Activated CD4-positive, alpha-beta memory T cell treated with anti-CD3 and anti-CD28 coated beads for 36 hours (primary cell): Measurements from ENCODE around the gene NATD1. TPM values are rescaled to one million over a fixed set of nuclear protein-coding genes. Genes with fewer than 3 reads are reported as not detected.

Experiments used
- CTCF ChIA-PET: fragments of 350-600 bp; sonication (Branson Sonifier 250); formaldehyde crosslinking; loops from one replicate; lab custom pipeline; 2021; ENCODE audit warnings: antibody characterized with exemption, inconsistent platforms; lab: Charles Lee
- POLR2A ChIA-PET: fragments of 350-600 bp; sonication (Branson Sonifier 250); formaldehyde crosslinking; loops from one replicate; lab custom pipeline; 2021; ENCODE audit warnings: antibody characterized with exemption; lab: Charles Lee
- DNase-seq: peaks from one replicate; pipeline ENCODE4 v3.0.0-alpha.2; 2020
- H3K27ac Mint-ChIP-seq: one replicate; pipeline ENCODE4 v1.8.0; 2021; ENCODE audit warnings: mixed read lengths
- H3K27me3 Mint-ChIP-seq: one replicate; pipeline ENCODE4 v1.8.0; 2021; ENCODE audit warnings: mixed read lengths
- H3K36me3 Mint-ChIP-seq: one replicate; pipeline ENCODE4 v1.8.0; 2021; ENCODE audit warnings: mixed read lengths
- H3K4me1 Mint-ChIP-seq: one replicate; pipeline ENCODE4 v1.8.0; 2021; ENCODE audit warnings: low read depth, mixed read lengths
- H3K4me3 Mint-ChIP-seq: one replicate; pipeline ENCODE4 v1.8.0; 2021; ENCODE audit warnings: mild to moderate bottlenecking, mixed read lengths
- H3K9me3 Mint-ChIP-seq: one replicate; pipeline ENCODE4 v1.8.0; 2021; ENCODE audit warnings: mixed read lengths
- intact Hi-C: fragments of 100-400 bp; cut with micrococcal nuclease; formaldehyde crosslinking; loops from one replicate; pipeline ENCODE4 v1.15.1; 2023
- total RNA-seq, 2 experiments: library from RNA; stranded (reverse); gene quantifications; one replicate each; pipeline ENCODE4 v1.2.3, GENCODE V29; 2021

Gene NATD1
- total RNA-seq, 2 experiments from 2014 or later = 3.0 to 3.2 TPM

DNA sequence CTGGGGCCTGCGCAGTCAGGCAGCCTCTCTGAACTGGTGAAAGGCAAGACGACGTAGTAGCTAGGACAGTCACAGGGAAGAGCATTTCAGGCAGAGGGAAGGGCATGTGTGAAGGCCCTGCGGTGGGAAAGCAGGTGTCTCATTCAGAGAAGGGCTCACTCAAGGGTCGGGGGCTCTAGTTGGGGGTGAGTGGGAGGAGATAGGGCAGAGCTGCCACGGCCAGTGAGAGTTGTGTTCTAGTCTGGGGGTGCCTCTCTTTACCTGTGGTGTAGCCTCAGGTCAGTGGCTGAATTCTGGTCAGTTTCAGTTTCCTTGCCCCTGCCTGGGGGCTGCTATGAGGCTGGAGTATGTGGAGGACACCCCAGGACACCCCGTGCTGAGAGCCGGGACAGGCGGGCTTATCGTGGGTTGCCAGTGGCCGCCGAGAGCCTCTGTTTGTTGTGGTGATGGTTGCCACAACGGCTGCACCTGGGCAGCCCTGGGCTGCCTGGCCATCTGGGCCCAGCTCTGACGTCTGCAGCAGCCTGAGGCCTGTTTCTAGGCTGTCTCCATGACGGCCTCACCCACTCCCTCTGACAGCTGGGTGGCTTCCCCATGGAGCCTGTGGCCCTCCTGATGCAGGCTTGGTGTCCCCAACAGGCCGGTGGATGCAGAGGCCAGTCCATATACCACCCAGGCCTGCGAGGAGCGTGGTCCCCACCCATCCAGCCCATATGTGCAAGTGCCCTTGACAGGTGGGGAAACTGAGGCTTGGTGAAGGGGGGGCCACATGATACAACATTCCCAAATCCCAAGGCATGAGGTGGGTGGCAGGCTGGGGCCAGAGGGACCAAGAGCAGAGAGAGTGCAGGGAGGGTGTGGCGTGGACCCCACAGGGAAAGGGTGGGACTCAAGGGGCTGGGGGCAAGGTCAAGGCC, 42.1 kb upstream of the NATD1 start:
- peaks cover 31% of the 10 kb centered on the region for H3K36me3 Mint-ChIP-seq
- intact Hi-C loops = no loop called here
- no peak for DNase-seq
- ChIA-PET POLR2A (no interaction called here), CTCF (no interaction called here)
- H3K27me3 Mint-ChIP-seq = peaks cover 2% of the 10 kb centered on the region
- H3K9me3 Mint-ChIP-seq = peaks cover 7% of the 10 kb centered on the region
- H3K4me1 Mint-ChIP-seq = peaks cover 28% of the 10 kb centered on the region
- H3K27ac Mint-ChIP-seq = peak overlapping the region; percentile 19
- no peak overlapping the region for H3K4me3 Mint-ChIP-seq

DNA sequence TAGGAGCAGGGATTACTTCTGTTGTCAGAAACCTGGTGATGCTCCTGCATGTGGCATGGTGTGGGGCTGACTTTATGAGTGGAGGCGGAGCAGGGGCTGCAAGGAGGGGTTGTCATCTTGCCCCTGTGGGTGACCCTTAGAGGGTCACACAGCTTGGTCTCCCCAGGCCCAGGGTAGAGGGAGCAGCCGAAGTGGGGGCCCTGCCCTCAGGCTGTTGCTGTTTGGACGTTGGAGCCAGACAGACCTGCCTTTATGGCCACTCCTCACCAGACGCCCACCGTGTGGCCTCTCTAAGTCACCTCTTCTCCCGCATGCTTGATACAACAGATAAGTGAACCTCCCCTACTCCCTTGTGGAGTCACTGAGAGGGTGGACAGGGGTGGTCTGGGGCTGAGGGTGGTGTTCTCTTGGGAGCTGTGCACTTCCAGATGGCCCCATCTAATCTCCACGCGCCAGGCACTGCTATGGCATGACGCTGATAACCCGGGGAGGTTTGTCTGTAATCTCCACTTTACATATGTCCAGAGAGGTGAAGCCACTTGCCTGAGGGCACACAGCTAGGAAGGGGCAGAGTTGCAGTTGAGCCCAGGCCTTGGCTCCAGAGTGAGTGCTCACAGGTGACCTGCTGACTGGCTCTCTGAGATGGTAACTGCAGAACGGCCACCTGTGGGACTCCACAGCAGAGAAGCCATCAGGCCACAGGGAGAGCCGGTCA, 41.3 kb upstream of the NATD1 start:
- intact Hi-C loops = no loop called here
- ChIA-PET POLR2A (no interaction called here), CTCF (no interaction called here)
- Mint-ChIP-seq H3K4me1 (peaks cover 35% of the 10 kb centered on the region), H3K27me3 (peaks cover 2% of the 10 kb centered on the region), H3K36me3 (peaks cover 26% of the 10 kb centered on the region), H3K4me3 (no peak overlapping the region), H3K9me3 (peaks cover 7% of the 10 kb centered on the region), H3K27ac (peak overlapping the region; percentile 19)
- DNase-seq = no peak

DNA sequence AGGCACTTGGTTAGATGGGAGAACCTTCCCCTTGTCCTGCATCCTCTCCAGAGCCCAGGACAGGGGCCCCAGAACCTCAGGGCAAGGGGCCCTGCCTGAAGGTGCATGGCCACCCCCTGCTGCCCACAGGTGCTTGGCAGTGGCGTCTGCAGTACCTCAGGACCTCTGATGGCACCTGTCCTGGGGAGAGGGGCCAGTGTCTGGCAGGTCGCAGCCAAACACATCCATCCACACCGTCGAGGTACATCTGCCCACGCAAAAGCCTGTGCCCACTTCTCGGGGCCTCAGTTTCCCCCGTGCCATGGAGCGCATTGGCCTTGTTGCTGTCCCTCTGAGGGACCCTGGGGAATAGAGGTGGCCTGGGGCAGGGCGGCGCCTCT, 40.6 kb upstream of the NATD1 start:
- Mint-ChIP-seq H3K27me3 (peaks cover 2% of the 10 kb centered on the region), H3K4me1 (peaks cover 42% of the 10 kb centered on the region), H3K9me3 (peaks cover 7% of the 10 kb centered on the region), H3K4me3 (no peak overlapping the region), H3K36me3 (peaks cover 21% of the 10 kb centered on the region), H3K27ac (no peak overlapping the region)
- no peak for DNase-seq
- intact Hi-C loops = no loop called here
- POLR2A ChIA-PET = no interaction called here
- CTCF ChIA-PET = no interaction called here

DNA sequence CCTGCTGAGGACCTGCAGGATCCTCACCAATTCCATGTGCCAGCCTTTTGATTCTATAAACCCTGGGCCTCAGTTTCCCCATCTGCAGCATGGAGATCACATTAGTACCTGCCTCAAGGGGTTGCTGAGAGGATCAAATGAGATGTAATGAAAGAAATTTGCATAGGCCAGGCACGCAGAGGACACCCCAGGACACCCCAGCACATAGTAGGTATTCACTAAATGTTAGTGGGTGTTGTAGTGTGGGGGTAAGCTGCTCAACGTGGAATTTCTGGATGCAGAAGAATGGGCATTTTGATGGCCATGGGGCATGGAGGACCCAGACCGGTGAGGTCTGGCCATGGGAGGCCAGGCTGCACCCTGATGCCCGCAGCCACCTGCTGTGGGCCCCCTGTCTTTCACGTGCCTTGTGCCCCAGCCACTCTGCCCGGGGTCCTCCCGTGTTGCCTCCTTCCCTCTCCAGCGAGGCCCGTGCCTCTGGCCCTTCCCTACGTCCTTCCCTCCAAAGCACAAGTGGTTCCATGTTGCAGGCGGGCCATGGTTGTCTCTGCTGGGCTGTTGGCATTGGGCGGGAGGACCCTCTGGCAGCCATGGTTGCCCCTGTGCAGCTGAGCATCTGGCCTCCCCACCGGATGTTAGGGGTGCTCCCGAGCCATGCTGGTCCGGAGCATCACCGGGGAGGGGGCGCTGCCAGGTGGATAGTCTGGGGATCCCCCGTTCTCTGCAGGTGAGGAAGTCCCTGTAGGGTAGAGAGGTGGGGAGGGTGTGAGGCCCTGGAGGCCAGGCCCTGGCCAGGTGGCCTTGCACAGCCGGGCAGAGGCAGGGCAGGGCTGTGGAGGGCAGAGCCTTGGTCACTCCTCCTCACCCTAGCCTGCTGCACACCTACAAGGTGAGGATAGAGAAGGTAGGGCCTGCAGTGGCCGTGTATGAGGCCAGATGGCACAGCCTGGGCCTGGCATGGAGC, 39.9 kb upstream of the NATD1 start:
- POLR2A ChIA-PET = no interaction called here
- no peak for DNase-seq
- Mint-ChIP-seq H3K4me1 (peaks cover 48% of the 10 kb centered on the region), H3K4me3 (no peak overlapping the region), H3K36me3 (peaks cover 20% of the 10 kb centered on the region), H3K27ac (no peak overlapping the region), H3K27me3 (peaks cover 2% of the 10 kb centered on the region), H3K9me3 (peaks cover 7% of the 10 kb centered on the region)
- CTCF ChIA-PET = no interaction called here
- intact Hi-C loops = no loop called here

DNA sequence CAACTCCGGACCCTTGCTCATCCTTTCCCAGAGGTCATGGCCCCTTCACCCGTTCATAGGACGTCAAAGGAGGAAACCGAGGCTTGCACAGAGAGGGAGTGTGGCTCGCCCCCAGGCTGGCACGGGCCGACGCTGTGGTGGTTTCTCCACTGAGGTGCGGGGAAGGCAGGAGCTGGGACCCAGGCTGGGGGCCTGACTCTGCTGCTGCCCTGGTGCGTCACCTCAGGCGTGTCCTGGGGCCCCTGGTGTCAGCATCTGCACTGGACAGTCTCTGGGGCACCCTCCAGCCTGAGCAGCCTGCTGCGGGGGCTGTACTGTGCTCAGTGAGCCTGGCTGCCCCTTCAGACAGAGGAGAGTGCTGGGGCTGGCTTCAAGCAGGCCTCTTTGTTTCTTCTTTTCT, 38.7 kb upstream of the NATD1 start:
- no peak overlapping the region for H3K4me3 Mint-ChIP-seq
- H3K27ac Mint-ChIP-seq = no peak overlapping the region
- CTCF ChIA-PET = no interaction called here
- POLR2A ChIA-PET = no interaction called here
- H3K36me3 Mint-ChIP-seq = peaks cover 28% of the 10 kb centered on the region
- H3K9me3 Mint-ChIP-seq = peaks cover 7% of the 10 kb centered on the region
- intact Hi-C loops = no loop called here
- H3K27me3 Mint-ChIP-seq = peaks cover 2% of the 10 kb centered on the region
- peaks cover 60% of the 10 kb centered on the region for H3K4me1 Mint-ChIP-seq
- DNase-seq = no peak

DNA sequence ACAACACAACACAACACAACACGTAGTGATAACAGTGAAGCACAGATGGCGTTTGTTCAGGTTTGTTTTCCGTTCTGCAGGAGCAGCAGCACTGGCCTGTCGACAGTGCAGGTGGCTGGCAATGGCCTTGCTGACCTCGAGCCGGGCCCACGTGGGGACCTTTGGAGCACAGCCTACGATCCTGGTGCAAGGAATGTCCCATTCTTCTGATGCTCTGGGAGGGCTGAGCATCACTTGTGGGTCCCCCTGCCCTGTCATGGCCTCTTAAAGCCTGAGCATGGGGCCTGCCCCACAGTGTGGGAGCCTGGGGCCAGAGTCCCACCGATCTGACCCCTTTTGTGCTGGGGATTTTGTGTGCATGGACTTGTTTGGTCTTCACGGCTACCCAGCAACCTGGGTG, 38.1 kb upstream of the NATD1 start:
- Mint-ChIP-seq H3K9me3 (peaks cover 7% of the 10 kb centered on the region), H3K4me1 (peaks cover 60% of the 10 kb centered on the region), H3K27me3 (peaks cover 2% of the 10 kb centered on the region), H3K27ac (peak overlapping the region; percentile 49), H3K4me3 (no peak overlapping the region), H3K36me3 (peaks cover 33% of the 10 kb centered on the region)
- no peak for DNase-seq
- CTCF ChIA-PET = no interaction called here
- intact Hi-C loops = no loop called here
- POLR2A ChIA-PET = no interaction called here

DNA sequence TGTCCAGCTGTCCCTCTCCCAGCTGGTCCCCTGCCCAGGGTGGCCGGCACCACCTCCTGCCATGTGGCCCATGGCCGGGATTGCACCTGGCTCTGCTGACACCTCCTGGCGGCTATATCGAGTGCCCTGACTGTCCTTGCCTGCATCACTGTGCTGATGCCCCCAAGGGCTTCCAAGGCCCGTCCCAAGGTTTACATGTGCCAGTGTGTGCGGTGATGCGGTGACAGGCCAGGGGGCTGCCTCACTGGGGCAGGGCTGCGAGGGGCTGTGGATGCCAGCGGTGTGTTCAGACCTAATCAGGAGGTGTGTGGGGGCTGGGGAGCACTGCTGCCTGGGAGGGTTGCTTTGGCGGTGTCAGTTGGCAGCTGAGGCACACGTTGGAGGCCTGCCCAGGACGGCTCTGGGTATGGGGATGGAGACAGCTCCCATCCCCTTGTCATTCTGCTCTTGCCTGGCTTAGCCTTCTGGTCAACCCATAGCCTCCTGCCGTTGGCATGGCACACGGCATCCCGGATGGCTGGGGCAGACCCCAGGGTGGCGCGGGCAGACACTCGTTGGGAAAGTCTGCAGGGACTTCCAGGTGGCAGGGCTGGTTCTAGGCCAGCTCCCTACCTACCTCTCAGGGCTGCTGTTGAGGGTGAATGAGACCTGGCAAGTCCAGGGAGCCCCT, 36.8 kb upstream of the NATD1 start:
- Mint-ChIP-seq H3K27ac (peak overlapping the region; percentile 58), H3K9me3 (peaks cover 7% of the 10 kb centered on the region), H3K4me1 (peaks cover 58% of the 10 kb centered on the region), H3K27me3 (peaks cover 2% of the 10 kb centered on the region), H3K36me3 (peaks cover 41% of the 10 kb centered on the region), H3K4me3 (no peak overlapping the region)
- POLR2A ChIA-PET = no interaction called here
- intact Hi-C loops = loop anchor here (5.0 to 10.0 kb wide), 2 partner anchors 262 to 1135 kb away; no protein-coding TSS in a partner anchor
- CTCF ChIA-PET = no interaction called here
- DNase-seq = no peak

DNA sequence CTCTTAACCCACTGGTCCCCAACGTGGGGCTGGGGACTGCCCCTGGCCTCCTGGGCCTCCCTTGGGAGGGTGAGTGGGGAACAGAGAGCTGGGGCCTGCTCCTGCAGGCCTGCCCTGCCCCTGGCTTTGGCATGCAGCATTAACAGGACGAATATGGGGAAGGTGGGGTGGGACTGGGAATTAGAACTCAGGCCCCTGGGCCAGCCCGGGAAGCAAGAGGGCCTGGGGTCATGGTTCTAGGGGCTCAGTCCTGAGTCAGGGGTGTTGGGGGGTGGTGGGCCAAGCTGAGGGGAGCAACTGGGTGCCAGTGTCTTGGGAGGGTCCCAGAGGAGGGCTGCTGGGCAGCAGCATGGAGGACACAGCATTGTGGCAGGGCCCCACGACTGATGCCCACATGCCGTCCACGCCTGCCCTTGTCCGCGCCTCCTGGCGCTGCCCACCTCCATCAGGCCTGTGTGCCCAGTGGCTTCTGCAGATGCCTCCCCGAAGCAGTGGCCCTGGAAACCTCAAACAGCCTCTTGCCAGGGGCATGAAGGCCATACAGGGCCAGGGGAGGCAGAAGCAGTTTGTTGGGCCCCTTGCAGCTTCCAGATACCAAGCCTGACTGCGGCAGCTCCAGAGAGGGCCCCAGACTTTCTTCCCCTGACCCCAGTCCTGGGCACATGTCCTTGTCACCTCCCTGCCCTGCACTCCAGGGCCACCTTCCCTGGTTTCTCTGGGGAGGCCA, 36.1 kb upstream of the NATD1 start:
- Mint-ChIP-seq H3K4me1 (peaks cover 52% of the 10 kb centered on the region), H3K27ac (peak overlapping the region; percentile 89), H3K27me3 (peaks cover 2% of the 10 kb centered on the region), H3K4me3 (peak overlapping the region; percentile 98), H3K36me3 (peaks cover 36% of the 10 kb centered on the region), H3K9me3 (peaks cover 4% of the 10 kb centered on the region)
- POLR2A ChIA-PET = no interaction called here
- CTCF ChIA-PET = no interaction called here
- intact Hi-C loops = loop anchor here (5.0 to 10.0 kb wide), 2 partner anchors 263 to 1135 kb away; no protein-coding TSS in a partner anchor
- no peak for DNase-seq

DNA sequence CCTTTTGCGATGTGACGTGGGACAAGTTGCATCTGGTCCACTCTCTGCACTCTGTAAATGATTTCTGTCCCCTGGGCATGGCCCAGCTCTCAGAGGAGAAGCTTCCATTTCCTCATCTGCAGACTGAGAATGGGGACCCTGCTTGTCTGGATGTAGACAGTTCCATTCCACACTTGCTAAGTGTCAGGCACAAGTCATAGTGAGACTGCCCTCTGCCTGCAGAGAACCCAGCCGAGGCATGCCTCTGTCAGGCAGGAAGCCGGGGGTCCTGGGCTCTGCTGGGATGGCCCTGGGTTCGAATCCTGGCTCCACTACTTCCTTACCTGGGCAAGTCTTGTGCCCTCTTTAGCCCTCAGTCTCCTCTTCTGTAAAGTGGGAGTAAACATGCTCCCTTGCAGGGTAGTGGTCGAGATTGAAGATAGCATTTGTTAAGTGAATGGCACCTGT, 35.4 kb upstream of the NATD1 start:
- H3K9me3 Mint-ChIP-seq = peaks cover 4% of the 10 kb centered on the region
- H3K27me3 Mint-ChIP-seq = peaks cover 2% of the 10 kb centered on the region
- H3K36me3 Mint-ChIP-seq = peaks cover 36% of the 10 kb centered on the region
- POLR2A ChIA-PET = interaction anchor here (1.9 to 4.1 kb wide), 3 partner anchors 12 to 245 kb away, joined by 7 to 27 read pairs (median 11); partner anchors contain the start of gene USP22
- H3K4me3 Mint-ChIP-seq = peak overlapping the region; percentile 98
- peak overlapping the region; percentile 89 for H3K27ac Mint-ChIP-seq
- CTCF ChIA-PET = interaction anchor here (0.7 to 4.3 kb wide), 8 partner anchors 9 to 245 kb away, joined by 3 to 28 read pairs (median 12); no protein-coding TSS in a partner anchor
- peaks cover 49% of the 10 kb centered on the region for H3K4me1 Mint-ChIP-seq
- DNase-seq = peak; percentile 68
- intact Hi-C loops = loop anchor here (1.0 to 10.0 kb wide), 4 partner anchors 35 to 1134 kb away; partner anchors contain the start of genes NATD1 and TMEM11

DNA sequence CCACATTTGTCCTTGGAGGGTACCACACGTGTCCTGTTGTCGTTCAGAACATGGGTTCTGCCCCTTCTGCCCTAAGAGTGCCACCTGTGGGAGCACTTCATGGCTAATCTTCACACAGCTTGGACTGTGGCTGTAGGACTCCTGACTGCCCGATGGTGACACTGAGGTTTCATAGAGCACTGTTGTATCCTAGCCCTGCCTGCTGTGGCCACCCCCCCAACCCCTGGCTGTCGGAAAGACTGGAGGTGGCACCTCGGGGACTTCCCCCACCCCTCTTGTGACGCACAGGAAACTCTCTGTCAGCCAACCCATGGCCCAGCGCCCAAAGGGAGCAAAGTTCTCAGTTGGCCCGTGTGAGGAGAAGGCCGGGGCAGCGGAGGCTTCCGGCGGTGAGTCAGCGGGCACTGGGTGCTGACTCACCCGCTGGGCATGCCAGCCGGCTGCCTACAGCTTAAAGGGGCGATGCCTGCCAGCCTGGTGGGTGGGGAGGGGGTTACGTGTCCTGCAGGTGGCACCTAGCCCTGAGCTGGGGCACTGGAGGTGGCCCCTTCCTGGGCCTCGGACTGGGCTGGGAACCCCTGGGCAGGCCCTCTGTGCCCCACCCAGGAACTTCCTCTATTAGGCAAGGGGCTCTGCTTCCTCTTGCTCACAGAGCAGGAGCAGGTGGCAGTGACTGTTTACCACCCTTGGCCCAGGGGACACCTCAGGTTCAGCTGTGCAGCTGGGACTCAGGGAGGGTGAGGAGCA, 34.7 kb upstream of the NATD1 start:
- H3K9me3 Mint-ChIP-seq = peaks cover 4% of the 10 kb centered on the region
- H3K27me3 Mint-ChIP-seq = peaks cover 2% of the 10 kb centered on the region
- peaks cover 36% of the 10 kb centered on the region for H3K36me3 Mint-ChIP-seq
- peak; percentile 99 for DNase-seq
- CTCF ChIA-PET = interaction anchor here (0.7 to 4.3 kb wide), 8 partner anchors 8 to 244 kb away, joined by 3 to 28 read pairs (median 12); no protein-coding TSS in a partner anchor
- peak overlapping the region; percentile 89 for H3K27ac Mint-ChIP-seq
- POLR2A ChIA-PET = interaction anchor here (1.0 to 4.1 kb wide), 5 partner anchors 11 to 263 kb away, joined by 3 to 27 read pairs (median 7); partner anchors contain the start of gene USP22
- intact Hi-C loops = loop anchor here (1.0 to 10.0 kb wide), 7 partner anchors 35 to 1133 kb away; partner anchors contain the start of genes DHRS7B, NATD1 and TMEM11
- H3K4me3 Mint-ChIP-seq = peak overlapping the region; percentile 98
- H3K4me1 Mint-ChIP-seq = peaks cover 51% of the 10 kb centered on the region
